HG02970 (cell line): ENCODE results near the gene RPL5.

Experiments used
- ATAC-seq: cut with Tn5 transposase; IDR thresholded peaks from one replicate; pipeline ENCODE4 v1.9.1; 2021; ENCODE audit warnings: mild to moderate bottlenecking, moderate library complexity, moderate number of reproducible peaks; ENCODE audit not compliant: unreplicated experiment, low FRiP score

RPL5 gene

GRCh38 chr1:92887465-92887864 is 55.6 kb downstream of the RPL5 start:
- ATAC-seq, result no peak
